Measurements from ENCODE around the gene NT5DC1.
"Not testable (repeated sequence)": the region's sequence is repeated elsewhere in the genome, so short reads cannot be mapped to it uniquely, and the experiment has no call there.

NT5DC1 gene

GRCh38 chr6:116087437-116088027 is 13.1 kb upstream of the NT5DC1 start:
- DNase-seq (ENCODE audit: low read depth) = no peak
- H3K4me3 ChIP-seq (ENCODE audit: low read depth, low read length) = no peak overlapping the region

GRCh38 chr6:116088946-116089345 is 11.7 kb upstream of the NT5DC1 start:
- DNase-seq (ENCODE audit: low read depth) = no peak
- no peak overlapping the region for H3K4me3 ChIP-seq (ENCODE audit: low read depth, low read length)

- DNase-seq (ENCODE audit: low read depth) = no peak
- H3K4me3 ChIP-seq (ENCODE audit: low read depth, low read length) = no peak overlapping the region
These were observed 10.4 kb upstream of the NT5DC1 start for GRCh38 chr6:116090251-116090650.

GRCh38 chr6:116094041-116094440 is 6.6 kb upstream of the NT5DC1 start:
- H3K4me3 ChIP-seq (ENCODE audit: low read depth, low read length) = no peak overlapping the region
- DNase-seq (ENCODE audit: low read depth) = no peak

- DNase-seq (ENCODE audit: low read depth); H3K4me3 ChIP-seq (ENCODE audit: low read depth, low read length): not testable (repeated sequence)
These were observed 4.4 kb upstream of the NT5DC1 start for GRCh38 chr6:116096048-116096759.

- no peak overlapping the region for H3K4me3 ChIP-seq (ENCODE audit: low read depth, low read length)
- no peak for DNase-seq (ENCODE audit: low read depth)
These were observed 3.5 kb upstream of the NT5DC1 start for GRCh38 chr6:116096979-116097816.

- H3K4me3 ChIP-seq (ENCODE audit: low read depth, low read length) = no peak overlapping the region
- no peak for DNase-seq (ENCODE audit: low read depth)
These were observed 1.6 kb upstream of the NT5DC1 start for GRCh38 chr6:116099036-116099435.

GRCh38 chr6:116101302-116101718 is 657 bp downstream of the NT5DC1 start:
- peak overlapping the region; percentile 84 for H3K4me3 ChIP-seq (ENCODE audit: low read depth, low read length)
- DNase-seq (ENCODE audit: low read depth) = no peak

- DNase-seq (ENCODE audit: low read depth) = no peak
- peak overlapping the region; percentile 84 for H3K4me3 ChIP-seq (ENCODE audit: low read depth, low read length)
These were observed 1.1 kb downstream of the NT5DC1 start for GRCh38 chr6:116101790-116102189.

- H3K4me3 ChIP-seq (ENCODE audit: low read depth, low read length) = no peak overlapping the region
- no peak for DNase-seq (ENCODE audit: low read depth)
These were observed 2.2 kb downstream of the NT5DC1 start for GRCh38 chr6:116102873-116103272.

- H3K4me3 ChIP-seq (ENCODE audit: low read depth, low read length) = no peak overlapping the region
- no peak for DNase-seq (ENCODE audit: low read depth)
These were observed 4.0 kb downstream of the NT5DC1 start for GRCh38 chr6:116104636-116105035.

GRCh38 chr6:116105247-116105646 is 4.6 kb downstream of the NT5DC1 start:
- H3K4me3 ChIP-seq (ENCODE audit: low read depth, low read length) = no peak overlapping the region
- DNase-seq (ENCODE audit: low read depth) = no peak

GRCh38 chr6:116106146-116106545 is 5.5 kb downstream of the NT5DC1 start:
- no peak overlapping the region for H3K4me3 ChIP-seq (ENCODE audit: low read depth, low read length)
- peak; percentile 9 for DNase-seq (ENCODE audit: low read depth)

- no peak overlapping the region for H3K4me3 ChIP-seq (ENCODE audit: low read depth, low read length)
- DNase-seq (ENCODE audit: low read depth) = no peak
These were observed 8.2 kb downstream of the NT5DC1 start for GRCh38 chr6:116108836-116109235.

GRCh38 chr6:116111552-116112528 is 11.2 kb downstream of the NT5DC1 start:
- DNase-seq (ENCODE audit: low read depth) = no peak
- H3K4me3 ChIP-seq (ENCODE audit: low read depth, low read length) = no peak overlapping the region

GRCh38 chr6:116113386-116113785 is 12.7 kb downstream of the NT5DC1 start:
- no peak for DNase-seq (ENCODE audit: low read depth)
- no peak overlapping the region for H3K4me3 ChIP-seq (ENCODE audit: low read depth, low read length)

- H3K4me3 ChIP-seq (ENCODE audit: low read depth, low read length) = no peak overlapping the region
- DNase-seq (ENCODE audit: low read depth) = no peak
These were observed 15.1 kb downstream of the NT5DC1 start for GRCh38 chr6:116115781-116116180.

- DNase-seq (ENCODE audit: low read depth) = peak; percentile 12
These were observed 18.0 kb downstream of the NT5DC1 start for GRCh38 chr6:116118608-116119007.

GRCh38 chr6:116120430-116120829 is 19.8 kb downstream of the NT5DC1 start:
- DNase-seq (ENCODE audit: low read depth) = no peak
- no peak overlapping the region for H3K4me3 ChIP-seq (ENCODE audit: low read depth, low read length)

More at GRCh38 chr6:116118608-116119007, 18.0 kb downstream of the NT5DC1 start:
- no peak overlapping the region for H3K4me3 ChIP-seq (ENCODE audit: low read depth, low read length)

Data from skeletal muscle cell (primary cell).